Measurements from ENCODE around the gene ERGIC3. TPM values are rescaled to one million over a fixed set of nuclear protein-coding genes. Genes with fewer than 3 reads are reported as not detected.
A peak's percentile ranks its signal among the peaks of the same experiment; 100 is the strongest.
"Not testable (repeated sequence)": the region's sequence is repeated elsewhere in the genome, so short reads cannot be mapped to it uniquely, and the experiment has no call there.

Gene ERGIC3
- 168 TPM for total RNA-seq

GRCh38 chr20:35541783-35542662 lies at the start of gene ERGIC3:
Gene ERGIC3, plus strand, starts transcription at chr20:35542078. Its CDS starts 20 bp downstream, at chr20:35542098.
- peak; percentile 98 for ATAC-seq

DNA sequence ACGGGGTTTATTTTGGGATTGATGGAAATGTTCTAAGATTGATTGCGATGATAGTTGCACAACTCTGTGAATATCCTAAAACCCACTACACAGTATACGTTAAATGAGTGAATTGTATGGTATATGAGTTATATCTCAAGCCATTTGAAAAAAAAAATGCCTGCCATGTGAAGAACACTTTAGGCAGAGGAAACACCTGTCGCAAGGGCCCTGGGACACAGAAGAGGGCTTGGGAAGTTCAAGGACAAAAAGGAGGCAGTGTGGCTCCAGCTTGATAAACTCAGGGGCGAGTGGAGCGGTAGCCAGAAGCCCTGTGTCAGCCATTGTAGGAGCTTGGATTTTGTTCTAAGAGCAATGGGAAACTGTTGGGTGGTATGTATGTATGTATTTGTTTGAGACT lies 49.5 kb upstream of the ERGIC3 start:
- no peak for ATAC-seq

GRCh38 chr20:35496481-35496880 lies 45.4 kb upstream of the ERGIC3 start:
- ATAC-seq = no peak

DNA sequence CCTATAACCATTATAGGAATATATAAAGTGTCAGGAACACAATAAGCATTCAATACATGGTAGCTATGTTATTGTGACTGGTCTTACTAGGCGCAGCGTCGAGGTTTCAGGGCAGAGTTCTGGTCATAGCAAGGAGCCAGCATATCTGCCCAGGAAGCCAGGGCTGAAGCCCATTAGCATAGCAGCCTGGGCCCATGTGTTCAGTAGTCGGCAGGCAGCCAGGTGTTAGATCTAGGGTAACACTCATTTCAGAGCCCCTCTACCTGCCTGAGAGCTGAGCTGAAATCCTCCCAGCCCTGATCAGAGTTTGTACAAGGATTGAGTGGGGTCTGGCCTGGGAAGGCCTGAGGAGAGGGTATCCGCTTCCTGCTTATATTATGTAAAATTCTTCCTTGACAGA lies 44.6 kb upstream of the ERGIC3 start:
- ATAC-seq = no peak

GRCh38 chr20:35497780-35498189 lies 44.1 kb upstream of the ERGIC3 start:
- peak; percentile 19 for ATAC-seq

DNA sequence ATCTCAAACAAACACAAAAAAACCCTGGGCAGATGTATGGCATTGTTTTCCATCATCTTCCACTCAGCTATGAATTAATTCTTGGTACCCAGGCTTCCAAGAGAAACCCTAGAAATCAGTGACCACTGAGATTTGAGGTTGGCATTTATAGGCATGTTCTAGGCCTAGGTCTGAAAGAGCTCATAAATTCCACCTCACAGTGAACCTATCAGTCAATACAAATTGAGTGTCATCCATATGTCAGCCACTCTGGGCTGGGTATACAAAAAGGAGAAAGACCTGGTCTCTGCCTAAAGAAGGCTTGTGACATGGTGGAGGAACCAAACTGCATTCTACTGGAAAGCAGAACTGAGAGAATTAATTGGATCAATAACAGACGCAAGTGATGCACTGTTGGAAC lies 42.6 kb upstream of the ERGIC3 start:
- no peak for ATAC-seq

GRCh38 chr20:35502352-35502751 lies 39.5 kb upstream of the ERGIC3 start:
- ATAC-seq = no peak

GRCh38 chr20:35503281-35503680 lies 38.6 kb upstream of the ERGIC3 start:
- no peak for ATAC-seq

GRCh38 chr20:35503841-35504561 lies 37.9 kb upstream of the ERGIC3 start:
- no peak for ATAC-seq

DNA sequence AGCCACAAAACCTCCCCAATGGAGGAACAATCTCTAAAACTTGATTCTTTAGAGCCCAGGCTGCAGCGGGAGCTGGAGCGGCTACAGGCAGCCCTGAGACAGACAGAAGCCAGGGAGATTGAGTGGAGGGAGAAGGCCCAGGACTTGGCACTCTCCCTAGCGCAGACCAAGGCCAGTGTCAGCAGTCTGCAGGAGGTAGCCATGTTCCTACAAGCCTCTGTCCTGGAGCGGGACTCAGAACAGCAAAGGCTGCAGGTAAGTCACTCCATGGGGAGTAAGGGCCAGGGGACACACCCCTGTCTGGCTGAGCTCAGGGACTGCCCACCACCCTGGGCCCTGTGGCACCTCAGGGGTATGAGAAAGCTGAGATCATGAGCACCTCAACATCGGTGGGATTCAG lies 37.1 kb upstream of the ERGIC3 start:
- ATAC-seq = no peak

DNA sequence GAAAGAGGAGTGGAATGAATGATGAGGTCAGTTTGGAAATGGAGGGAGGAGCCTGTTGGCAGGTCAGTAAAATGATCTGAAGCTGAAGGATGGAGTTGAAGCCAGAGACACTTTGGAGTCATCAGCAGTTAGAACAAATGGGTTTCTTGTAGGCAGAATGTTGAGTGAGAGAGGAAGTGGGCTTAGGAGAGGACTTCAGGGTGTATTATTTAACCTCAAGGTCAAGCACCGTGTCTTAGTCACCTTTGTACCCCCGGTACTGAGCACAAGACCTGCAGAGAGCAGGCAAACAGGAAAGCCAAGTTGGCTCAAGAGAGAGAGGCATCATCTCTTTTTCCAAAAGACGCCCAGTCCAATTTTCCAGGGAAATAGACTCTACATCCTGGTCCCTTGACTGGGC lies 35.7 kb upstream of the ERGIC3 start:
- no peak for ATAC-seq

DNA sequence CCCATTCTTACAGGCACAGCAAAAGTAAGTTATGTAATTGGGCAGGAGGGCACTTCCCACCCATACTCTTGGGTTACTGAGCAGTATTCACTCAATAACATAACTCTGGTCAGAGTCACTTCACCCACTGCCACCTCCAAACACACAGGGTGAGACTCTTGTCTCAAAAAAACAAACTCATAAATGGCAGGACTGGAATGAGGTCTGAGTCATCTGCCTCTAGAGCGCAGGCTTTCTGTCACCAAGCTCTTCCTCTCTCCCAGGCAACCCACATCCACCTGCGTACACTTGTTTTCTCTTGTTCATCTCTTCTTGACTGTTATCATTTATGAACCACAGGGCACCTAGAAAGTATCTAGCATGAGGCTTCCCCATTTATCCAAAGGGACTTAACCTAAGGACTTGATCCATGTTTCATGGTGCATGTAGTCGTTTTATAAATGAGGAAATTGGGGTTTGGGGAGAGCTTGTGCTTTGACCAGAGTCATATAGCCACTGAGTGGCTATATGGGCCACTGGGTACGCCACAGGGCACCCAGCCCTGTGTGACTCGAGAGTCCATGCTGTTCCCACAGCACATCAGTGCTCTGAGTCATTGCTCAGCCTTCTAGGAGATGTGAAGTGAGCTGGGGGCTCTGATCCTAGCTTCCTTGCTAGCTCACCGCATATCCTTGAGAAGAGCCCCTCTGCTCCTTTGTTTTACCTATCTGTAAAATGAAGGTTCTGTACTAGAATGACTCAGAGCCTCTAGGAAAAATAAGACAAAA lies 34.8 kb upstream of the ERGIC3 start:
- no peak for ATAC-seq

GRCh38 chr20:35508493-35509218 lies 33.2 kb upstream of the ERGIC3 start:
- ATAC-seq = no peak

DNA sequence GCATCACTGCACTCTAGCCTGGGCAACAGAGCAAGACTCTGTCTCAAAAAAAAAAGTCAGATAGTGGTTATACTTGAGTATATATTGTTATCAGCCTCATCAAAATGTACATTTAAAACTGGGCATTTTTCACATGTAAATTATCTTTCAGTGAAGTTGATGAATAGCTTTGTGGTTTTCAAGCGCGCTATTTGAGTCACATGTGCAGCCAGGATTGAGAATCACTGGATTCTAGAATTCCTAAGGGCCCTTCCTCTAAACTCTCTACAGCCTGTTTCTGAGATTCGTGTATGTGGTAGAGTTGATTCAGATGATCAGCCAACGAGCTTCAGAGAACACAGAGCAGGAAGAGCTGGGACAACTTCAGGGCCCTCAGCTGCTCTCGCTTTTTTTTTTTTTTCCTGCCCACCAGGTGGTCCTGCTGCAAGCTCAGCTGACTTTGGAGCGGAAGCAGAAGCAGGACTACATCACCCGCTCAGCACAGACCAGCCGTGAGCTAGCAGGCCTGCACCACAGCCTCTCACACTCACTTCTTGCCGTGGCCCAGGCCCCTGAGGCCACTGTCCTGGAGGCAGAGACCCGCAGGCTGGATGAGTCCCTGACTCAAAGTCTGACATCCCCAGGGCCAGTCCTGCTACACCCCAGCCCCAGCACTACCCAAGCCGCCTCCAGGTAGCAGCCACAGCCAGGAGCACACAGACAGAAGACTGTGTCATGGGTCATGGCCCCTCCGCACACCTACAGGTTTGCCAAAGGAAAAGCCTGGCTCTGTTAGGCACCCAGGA lies 30.7 kb upstream of the ERGIC3 start:
- no peak for ATAC-seq

- ATAC-seq = peak; percentile 40
Observed at GRCh38 chr20:35511814-35512420, 30.0 kb upstream of the ERGIC3 start.

GRCh38 chr20:35514371-35514932 lies 27.4 kb upstream of the ERGIC3 start:
- no peak for ATAC-seq

DNA sequence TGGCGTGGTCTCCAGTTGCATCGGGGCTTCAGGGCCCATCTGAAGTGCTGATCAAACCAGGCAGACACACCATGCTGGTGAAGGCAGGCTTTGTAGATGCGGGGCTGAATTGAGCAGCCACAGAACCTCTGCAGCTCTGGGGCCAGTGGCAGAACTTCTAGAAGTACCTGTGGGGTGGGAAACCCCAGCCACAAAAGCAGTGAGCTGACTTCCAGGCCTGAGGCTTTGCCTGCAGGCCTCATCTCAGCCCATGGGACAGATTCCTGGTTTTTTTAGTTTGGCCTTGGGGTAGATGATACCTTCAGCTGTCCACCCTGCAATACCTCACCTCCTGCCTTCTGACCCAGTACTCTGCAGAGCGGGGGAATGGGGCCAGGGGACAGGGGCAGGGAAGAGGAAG lies 26.5 kb upstream of the ERGIC3 start:
- ATAC-seq = no peak

DNA sequence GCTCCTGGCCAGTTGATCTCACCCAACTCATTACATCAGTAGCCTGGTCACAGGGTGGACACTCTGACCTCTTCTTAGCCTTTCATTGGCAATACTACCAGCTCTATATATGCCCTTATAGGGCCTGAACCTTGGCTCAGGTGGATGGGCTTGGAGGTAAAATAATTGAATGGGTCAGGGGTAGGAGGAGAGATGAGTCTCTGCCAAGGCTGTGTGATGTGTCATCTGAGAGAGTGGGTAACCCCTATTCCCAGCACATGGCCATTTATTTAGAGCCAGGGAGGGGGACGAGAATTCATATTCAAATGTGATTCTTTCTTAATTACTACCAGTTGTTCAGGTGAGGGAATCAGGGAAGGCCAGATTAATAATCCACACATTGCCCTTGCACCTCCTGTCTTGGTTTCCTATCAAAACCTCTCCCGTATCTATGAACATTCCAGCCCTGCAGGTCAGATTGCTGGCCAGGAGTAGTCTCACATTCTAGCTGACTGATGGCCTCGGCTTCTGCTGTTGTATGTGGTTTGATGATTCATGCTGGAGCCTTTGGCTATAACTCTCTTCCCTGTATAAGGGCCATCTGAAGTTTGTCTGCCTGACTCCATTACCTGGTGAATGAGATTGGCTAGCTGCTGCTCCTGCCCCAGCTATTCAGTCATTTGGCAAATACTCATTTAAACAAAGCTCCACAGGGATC lies 25.8 kb upstream of the ERGIC3 start:
- ATAC-seq = peak; percentile 76

DNA sequence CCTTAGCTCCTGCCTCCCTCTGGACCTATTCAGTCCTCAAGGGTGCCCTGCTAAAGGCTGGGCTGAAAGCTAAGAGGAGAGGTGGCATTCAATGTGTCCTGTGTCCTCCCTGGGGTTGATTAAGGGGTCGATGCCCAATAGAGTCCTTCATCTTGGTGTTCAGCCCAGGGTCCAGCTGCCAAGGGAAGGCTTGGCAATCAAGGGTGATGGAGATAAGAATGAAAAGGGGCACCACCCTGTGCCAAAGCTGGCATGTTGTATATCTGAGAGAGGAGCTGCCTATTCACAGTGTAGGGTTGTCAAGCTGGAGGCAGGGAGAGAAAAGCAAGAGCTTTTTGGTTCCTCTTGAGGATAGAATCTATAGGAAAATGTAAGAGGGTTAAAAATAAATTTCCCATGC lies 24.8 kb upstream of the ERGIC3 start:
- no peak for ATAC-seq

DNA sequence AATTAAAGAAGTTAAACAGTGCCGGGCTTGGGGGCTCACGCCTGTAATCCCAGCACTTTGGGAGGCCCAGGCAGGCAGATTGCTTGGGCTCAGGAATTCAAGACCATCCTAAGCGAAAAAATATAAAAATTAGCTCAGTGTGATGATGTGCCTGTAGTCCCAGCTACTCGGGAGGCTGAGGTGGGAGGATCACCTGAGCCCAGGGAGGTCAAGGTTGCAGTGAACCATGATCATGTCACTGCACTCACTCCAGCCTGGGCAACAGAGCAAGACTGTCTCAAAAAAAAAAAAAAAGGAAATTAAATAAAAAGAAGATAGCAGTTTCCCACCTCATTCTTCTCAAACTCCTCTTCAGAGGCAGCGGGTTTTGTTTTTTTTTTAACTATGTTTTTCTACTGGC lies 24.1 kb upstream of the ERGIC3 start:
- not testable (repeated sequence) for ATAC-seq

All from esophagus mucosa (tissue), 1 donor.